ENCODE data around the gene KCTD6.

- TF ChIP-seq CTCF (IDR thresholded peaks at IDR 0.05) (no peak), POLR2A (IDR thresholded peaks at IDR 0.05) (no peak), EP300 (IDR thresholded peaks at IDR 0.05) (no peak)
These were observed 48.4 kb downstream of the KCTD6 start for GRCh38 chr3:58540176-58540858.
